ENCODE results near the gene PRSS27. TPM values are rescaled to one million over a fixed set of nuclear protein-coding genes. Genes with fewer than 3 reads are reported as not detected.

The PRSS27 gene
- total RNA-seq, 4 donors from 2014 or later = 0.67 to 10.3 (median 2.4) TPM

GRCh38 chr16:2741168-2741567 lies 21.1 kb upstream of the PRSS27 start:
- Histone ChIP-seq H3K4me1 (no peaks in the 10 kb centered on the region), H3K4me3 (no peak overlapping the region), H3K27me3 (peaks cover 60% of the 10 kb centered on the region), H3K9me3 (no peaks in the 10 kb centered on the region), H3K27ac (no peak overlapping the region), H3K36me3 (no peaks in the 10 kb centered on the region)
- no peak for TF ChIP-seq POLR2AphosphoS5 (IDR thresholded peaks at IDR 0.05)
- TF ChIP-seq POLR2A (IDR thresholded peaks at IDR 0.05) = no peak
- no peak for TF ChIP-seq EP300 (IDR thresholded peaks at IDR 0.05)
- no peak for TF ChIP-seq CTCF (IDR thresholded peaks at IDR 0.05)
- 89% methylated on average over 3 of the region's 4 CpGs; no CpG with 5 or more reads in 1 of the 2 donors for WGBS, 2 donors (ENCODE audit: low coverage in 1 of 2)
- no peak for ATAC-seq

GRCh38 chr16:2740476-2740875 lies 20.5 kb upstream of the PRSS27 start:
- ATAC-seq = no peak
- 88 to 90% methylated on average over 1 to 2 of the region's 6 CpGs for WGBS, 2 donors (ENCODE audit: low coverage in 1 of 2)
- Histone ChIP-seq H3K9me3 (no peaks in the 10 kb centered on the region), H3K27me3 (peaks cover 67% of the 10 kb centered on the region), H3K36me3 (no peaks in the 10 kb centered on the region), H3K4me3 (no peak overlapping the region), H3K27ac (no peak overlapping the region), H3K4me1 (no peaks in the 10 kb centered on the region)
- TF ChIP-seq POLR2A (IDR thresholded peaks at IDR 0.05) (no peak), POLR2AphosphoS5 (IDR thresholded peaks at IDR 0.05) (no peak), EP300 (IDR thresholded peaks at IDR 0.05) (no peak), CTCF (IDR thresholded peaks at IDR 0.05) (no peak)

GRCh38 chr16:2739625-2740430 lies 19.8 kb upstream of the PRSS27 start:
- Histone ChIP-seq H3K36me3 (no peaks in the 10 kb centered on the region), H3K27ac (no peak overlapping the region), H3K9me3 (no peaks in the 10 kb centered on the region), H3K4me3 (no peak overlapping the region), H3K4me1 (no peaks in the 10 kb centered on the region), H3K27me3 (peaks cover 68% of the 10 kb centered on the region)
- no peak for TF ChIP-seq POLR2AphosphoS5 (IDR thresholded peaks at IDR 0.05)
- TF ChIP-seq EP300 (IDR thresholded peaks at IDR 0.05) = no peak
- TF ChIP-seq POLR2A (IDR thresholded peaks at IDR 0.05) = no peak
- TF ChIP-seq CTCF (IDR thresholded peaks at IDR 0.05) = no peak
- ATAC-seq = no peak
- WGBS, 2 donors (ENCODE audit: low coverage in 1 of 2) = 33% methylated on average over 1 of the region's 8 CpGs; no CpG with 5 or more reads in 1 of the 2 donors

GRCh38 chr16:2738615-2739014 lies 18.6 kb upstream of the PRSS27 start:
- TF ChIP-seq POLR2A (IDR thresholded peaks at IDR 0.05) = no peak
- no peak for TF ChIP-seq EP300 (IDR thresholded peaks at IDR 0.05)
- TF ChIP-seq CTCF (IDR thresholded peaks at IDR 0.05) = no peak
- TF ChIP-seq POLR2AphosphoS5 (IDR thresholded peaks at IDR 0.05) = no peak
- Histone ChIP-seq H3K4me1 (no peaks in the 10 kb centered on the region), H3K27me3 (peaks cover 79% of the 10 kb centered on the region), H3K9me3 (no peaks in the 10 kb centered on the region), H3K27ac (no peak overlapping the region), H3K36me3 (no peaks in the 10 kb centered on the region), H3K4me3 (no peak overlapping the region)
- no peak for ATAC-seq
- WGBS, 2 donors (ENCODE audit: low coverage in 1 of 2) = 20% methylated on average over 1 of the region's 5 CpGs; no CpG with 5 or more reads in 1 of the 2 donors

- TF ChIP-seq POLR2A (IDR thresholded peaks at IDR 0.05) (no peak), EP300 (IDR thresholded peaks at IDR 0.05) (no peak), CTCF (IDR thresholded peaks at IDR 0.05) (no peak), POLR2AphosphoS5 (IDR thresholded peaks at IDR 0.05) (no peak)
- no CpG with 5 or more reads among the region's 7 CpGs for WGBS, 2 donors (ENCODE audit: low coverage in 1 of 2)
- no peak for ATAC-seq
- Histone ChIP-seq H3K4me3 (no peak overlapping the region), H3K36me3 (no peaks in the 10 kb centered on the region), H3K27ac (no peak overlapping the region), H3K4me1 (no peaks in the 10 kb centered on the region), H3K27me3 (peaks cover 81% of the 10 kb centered on the region), H3K9me3 (no peaks in the 10 kb centered on the region)
Measured at GRCh38 chr16:2737895-2738418, 17.9 kb upstream of the PRSS27 start.

All from gastroesophageal sphincter (tissue), 4 donors.